Parathyroid adenoma (tissue), 2 donors: ENCODE measurements around the gene BORCS6.
A peak's percentile ranks its signal among the peaks of the same experiment; 100 is the strongest.

Experiments used
- H2AFZ ChIP-seq: fragments of 300-600 bp; sonication (generic); one replicate; pipeline ENCODE4 v1.7.0; 2017; ENCODE audit warnings: antibody characterized with exemption, mild to moderate bottlenecking
- H3K27ac ChIP-seq: fragments of 300-600 bp; sonication (generic); one replicate; pipeline ENCODE4 v1.7.0; 2017
- H3K27me3 ChIP-seq: fragments of 300-600 bp; sonication (generic); one replicate; pipeline ENCODE4 v1.7.0; 2017; ENCODE audit warnings: low read length; ENCODE audit not compliant: control insufficient read depth, insufficient read depth
- H3K36me3 ChIP-seq: fragments of 300-600 bp; sonication (generic); one replicate; pipeline ENCODE4 v1.7.0; 2017; ENCODE audit warnings: low read length; ENCODE audit not compliant: control insufficient read depth, insufficient read depth
- H3K4me1 ChIP-seq: fragments of 300-600 bp; sonication (generic); one replicate; pipeline ENCODE4 v1.7.0; 2017; ENCODE audit warnings: control low read depth
- H3K4me2 ChIP-seq: fragments of 300-600 bp; sonication (generic); one replicate; pipeline ENCODE4 v1.7.0; 2017; ENCODE audit warnings: low read length
- H3K4me3 ChIP-seq: fragments of 300-600 bp; sonication (generic); one replicate; pipeline ENCODE4 v1.7.0; 2017; ENCODE audit warnings: low read depth, low read length
- H3K79me2 ChIP-seq: fragments of 300-600 bp; sonication (generic); one replicate; pipeline ENCODE4 v1.7.0; 2017; ENCODE audit warnings: control low read depth
- H3K9ac ChIP-seq: fragments of 300-600 bp; sonication (generic); one replicate; pipeline ENCODE4 v1.7.0; 2017; ENCODE audit warnings: mild to moderate bottlenecking
- H3K9me3 ChIP-seq: fragments of 300-600 bp; sonication (generic); one replicate; pipeline ENCODE4 v1.7.0; 2017; ENCODE audit warnings: low read length; ENCODE audit not compliant: control insufficient read depth
- TF ChIP-seq, protein P1 (sequence below): fragments of 300-600 bp; sonication (generic); IDR thresholded peaks from one replicate; pipeline ENCODE4 v1.7.0; 2017; ENCODE audit warnings: antibody characterized with exemption, mild to moderate bottlenecking
- donor health status: primary hyperparathyroidism.

Gene BORCS6

DNA sequence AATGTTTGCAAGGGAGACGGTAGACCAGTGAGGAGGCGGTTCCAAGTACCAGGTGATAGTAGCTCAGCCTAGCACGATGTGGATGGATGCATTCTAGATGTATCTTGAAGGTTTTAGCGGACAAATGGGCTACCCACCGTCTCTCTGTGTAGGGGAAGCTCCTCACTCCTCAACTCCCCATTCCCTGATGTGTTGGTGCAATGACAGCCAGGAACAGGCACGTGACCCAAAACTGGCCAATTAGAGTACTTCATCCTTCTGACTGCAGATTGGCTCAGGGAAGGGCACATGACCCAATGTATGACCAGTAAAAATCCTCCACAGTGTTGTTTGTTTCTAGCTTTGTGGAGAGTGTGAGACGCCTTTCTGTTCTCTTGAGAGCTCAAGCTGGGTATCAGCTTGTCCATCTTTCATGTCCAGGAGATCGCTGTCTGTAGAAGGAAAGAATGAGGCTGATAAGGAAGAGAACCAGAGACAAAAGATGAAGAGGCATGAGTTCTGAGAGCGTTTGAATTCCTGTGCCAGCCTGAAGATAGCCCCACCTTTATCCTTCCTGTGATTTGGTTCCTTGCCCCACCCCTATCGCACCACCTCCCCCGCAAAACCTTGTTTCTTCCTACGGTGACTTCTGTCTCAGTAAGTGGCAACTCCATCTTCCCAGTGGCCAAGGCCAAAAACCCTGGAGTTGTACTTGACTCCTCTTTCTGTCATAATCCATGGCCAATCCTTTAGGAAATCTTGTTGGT lies 2.3 kb upstream of the BORCS6 start:
- Histone ChIP-seq H3K9me3 (no peaks in the 10 kb centered on the region), H3K27me3 (no peaks in the 10 kb centered on the region), H3K4me1 (peaks cover 29% of the 10 kb centered on the region), H2AFZ (peak overlapping the region; percentile 93), H3K79me2 (no peaks in the 10 kb centered on the region), H3K4me3 (peak overlapping the region; percentile 44), H3K4me2 (peak overlapping the region; percentile 73), H3K36me3 (no peaks in the 10 kb centered on the region), H3K9ac (no peak overlapping the region), H3K27ac (peak overlapping the region; percentile 94)
- TF ChIP-seq, protein P1, sequence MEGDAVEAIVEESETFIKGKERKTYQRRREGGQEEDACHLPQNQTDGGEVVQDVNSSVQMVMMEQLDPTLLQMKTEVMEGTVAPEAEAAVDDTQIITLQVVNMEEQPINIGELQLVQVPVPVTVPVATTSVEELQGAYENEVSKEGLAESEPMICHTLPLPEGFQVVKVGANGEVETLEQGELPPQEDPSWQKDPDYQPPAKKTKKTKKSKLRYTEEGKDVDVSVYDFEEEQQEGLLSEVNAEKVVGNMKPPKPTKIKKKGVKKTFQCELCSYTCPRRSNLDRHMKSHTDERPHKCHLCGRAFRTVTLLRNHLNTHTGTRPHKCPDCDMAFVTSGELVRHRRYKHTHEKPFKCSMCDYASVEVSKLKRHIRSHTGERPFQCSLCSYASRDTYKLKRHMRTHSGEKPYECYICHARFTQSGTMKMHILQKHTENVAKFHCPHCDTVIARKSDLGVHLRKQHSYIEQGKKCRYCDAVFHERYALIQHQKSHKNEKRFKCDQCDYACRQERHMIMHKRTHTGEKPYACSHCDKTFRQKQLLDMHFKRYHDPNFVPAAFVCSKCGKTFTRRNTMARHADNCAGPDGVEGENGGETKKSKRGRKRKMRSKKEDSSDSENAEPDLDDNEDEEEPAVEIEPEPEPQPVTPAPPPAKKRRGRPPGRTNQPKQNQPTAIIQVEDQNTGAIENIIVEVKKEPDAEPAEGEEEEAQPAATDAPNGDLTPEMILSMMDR: no peak

DNA sequence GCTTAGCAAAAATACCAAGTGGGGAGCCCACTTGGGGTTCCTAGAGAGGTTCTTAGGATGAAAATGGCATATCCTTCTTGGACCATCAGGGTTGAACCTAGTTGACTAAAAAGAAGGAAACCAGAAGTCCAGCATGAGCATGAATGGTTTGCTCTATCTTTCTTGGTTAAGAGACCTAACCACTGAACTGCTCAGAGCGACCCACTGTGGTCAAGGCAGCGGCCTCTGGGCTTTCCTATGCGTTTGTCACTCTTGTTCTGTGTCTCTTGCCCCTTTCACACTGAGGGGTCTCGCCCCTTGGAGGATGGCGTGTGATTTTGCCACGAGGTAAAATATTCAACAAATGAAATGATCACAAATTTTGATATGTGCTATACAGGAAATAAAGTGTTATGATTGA lies 526 bp upstream of the BORCS6 start:
- Histone ChIP-seq H3K4me1 (peaks cover 29% of the 10 kb centered on the region), H2AFZ (peak overlapping the region; percentile 96), H3K27me3 (no peaks in the 10 kb centered on the region), H3K36me3 (no peaks in the 10 kb centered on the region), H3K9ac (no peak overlapping the region), H3K4me3 (peak overlapping the region; percentile 83), H3K27ac (peak overlapping the region; percentile 97), H3K9me3 (no peaks in the 10 kb centered on the region), H3K79me2 (no peaks in the 10 kb centered on the region), H3K4me2 (peak overlapping the region; percentile 67)
- TF ChIP-seq, protein P1: no peak

DNA sequence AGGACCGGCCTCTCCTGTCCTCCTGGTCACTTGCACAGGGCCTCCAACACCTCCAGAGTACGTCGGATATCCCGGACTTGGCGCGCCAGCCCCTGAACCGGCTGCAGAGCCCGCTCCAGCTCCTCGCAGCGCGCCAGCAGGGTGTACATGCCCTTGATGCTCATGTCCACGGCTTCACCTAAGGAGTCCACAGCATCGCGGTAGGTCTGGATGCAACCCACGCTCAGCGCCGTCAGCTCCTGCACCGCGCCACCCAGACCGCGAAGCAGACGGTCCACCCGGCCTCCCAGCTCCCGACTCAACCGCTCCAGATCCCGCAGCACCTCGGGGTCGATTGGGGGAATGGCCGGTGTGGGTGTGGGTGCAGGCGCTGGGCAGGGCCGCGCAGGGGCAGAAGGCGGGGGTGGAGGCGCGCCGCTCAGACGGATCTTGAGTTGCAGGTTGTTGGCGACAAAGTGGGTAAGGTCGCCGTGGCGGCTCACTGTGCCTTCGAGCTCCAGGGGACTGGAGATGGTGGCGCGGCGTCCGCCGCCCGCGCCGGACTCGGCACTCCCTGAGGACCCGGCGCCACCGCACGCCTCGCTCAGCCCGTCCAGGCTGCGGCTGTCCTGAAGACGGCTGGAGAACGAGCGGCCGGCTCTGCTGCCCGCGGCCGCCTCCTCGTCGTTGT lies 804 bp downstream of the BORCS6 start:
- H3K4me1 ChIP-seq: peaks cover 29% of the 10 kb centered on the region
- no peaks in the 10 kb centered on the region for H3K9me3 ChIP-seq
- TF ChIP-seq, protein P1: no peak
- H3K27me3 ChIP-seq: no peaks in the 10 kb centered on the region
- H3K4me2 ChIP-seq: peak overlapping the region; percentile 78
- no peaks in the 10 kb centered on the region for H3K36me3 ChIP-seq
- peak overlapping the region; percentile 96 for H2AFZ ChIP-seq
- H3K79me2 ChIP-seq: no peaks in the 10 kb centered on the region
- peak overlapping the region; percentile 89 for H3K9ac ChIP-seq
- H3K4me3 ChIP-seq: peak overlapping the region; percentile 83
- H3K27ac ChIP-seq: peak overlapping the region; percentile 97

DNA sequence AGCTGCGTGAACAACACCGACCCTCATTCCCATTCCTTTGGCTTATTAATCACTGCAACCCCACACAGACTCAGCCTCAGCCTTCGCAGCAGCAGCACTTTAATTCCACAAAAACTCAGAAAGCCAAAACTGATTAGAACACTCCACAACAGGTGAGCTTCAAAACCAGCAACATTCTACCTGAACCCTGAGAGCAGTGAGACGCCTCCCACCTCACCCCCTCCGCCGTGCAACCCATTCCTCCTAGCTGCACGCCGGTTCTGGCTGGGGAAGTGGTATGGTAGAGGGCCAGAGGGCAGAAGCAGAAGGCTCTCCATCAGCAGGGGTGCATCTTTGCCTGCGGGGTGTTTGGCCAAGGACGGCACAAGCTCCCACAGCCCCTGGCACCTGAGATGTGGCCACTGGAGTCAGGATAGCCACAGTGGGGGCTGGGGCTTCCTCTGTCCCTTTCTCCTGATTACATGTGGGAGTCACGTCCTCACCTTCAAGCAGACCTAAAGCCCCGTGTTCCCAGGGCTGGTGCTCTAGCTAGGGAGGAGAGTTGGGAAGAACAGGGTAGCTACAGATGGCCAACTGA lies 1.6 kb downstream of the BORCS6 start:
- H3K27me3 ChIP-seq: no peaks in the 10 kb centered on the region
- no peaks in the 10 kb centered on the region for H3K36me3 ChIP-seq
- no peak overlapping the region for H2AFZ ChIP-seq
- H3K4me1 ChIP-seq: peaks cover 29% of the 10 kb centered on the region
- no peaks in the 10 kb centered on the region for H3K9me3 ChIP-seq
- no peaks in the 10 kb centered on the region for H3K79me2 ChIP-seq
- peak overlapping the region; percentile 78 for H3K4me2 ChIP-seq
- H3K9ac ChIP-seq: no peak overlapping the region
- TF ChIP-seq, protein P1: no peak
- peak overlapping the region; percentile 97 for H3K27ac ChIP-seq
- peak overlapping the region; percentile 83 for H3K4me3 ChIP-seq
